GM06990 (cell line): ENCODE measurements around the gene LAS1L.

Source experiments
- DNase-seq: peaks from one replicate; pipeline ENCODE4 v3.0.0-alpha.2; 2011; ENCODE audit not compliant: insufficient read length; ENCODE audit errors: extremely low read depth
- H3K27me3 ChIP-seq: replicated peaks from 2 replicates; pipeline ENCODE4 v1.6.0; 2011; ENCODE audit warnings: low read length; ENCODE audit not compliant: control insufficient read depth, insufficient read depth
- H3K36me3 ChIP-seq: 2 replicates; pipeline ENCODE4 v1.5.1; 2011; ENCODE audit warnings: low read length; ENCODE audit not compliant: control insufficient read depth, insufficient read depth
- H3K4me3 ChIP-seq: replicated peaks from 2 replicates; pipeline ENCODE4 v1.5.1; 2011; ENCODE audit warnings: low read depth, mild to moderate bottlenecking, control low read depth, low read length
- CTCF ChIP-seq: IDR thresholded peaks from 2 replicates; pipeline ENCODE4 v1.5.1; 2011; ENCODE audit warnings: low read length, control low read depth, mild to moderate bottlenecking, inconsistent platforms; ENCODE audit not compliant: insufficient read depth, poor library complexity, severe bottlenecking

LAS1L gene

DNA sequence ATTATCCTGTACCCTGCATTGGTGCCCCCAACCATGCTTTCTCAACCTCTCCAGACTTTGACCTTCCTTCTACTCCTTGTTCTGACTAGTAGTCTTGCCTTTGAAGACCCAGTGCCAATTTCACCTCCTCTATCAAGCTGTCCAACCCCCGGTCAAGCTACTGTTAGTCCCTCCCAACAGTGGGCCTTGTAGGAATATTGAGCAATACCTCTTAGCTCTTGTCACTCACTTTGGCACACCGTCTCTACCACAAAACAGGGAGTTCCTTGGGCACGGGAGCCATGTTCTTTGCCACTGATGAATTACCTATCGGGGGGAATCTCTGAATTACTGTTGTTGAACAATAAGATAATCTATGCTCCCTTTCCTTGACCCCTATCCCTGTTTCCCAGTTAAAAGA is 25.2 kb downstream of the LAS1L start:
- no peak for DNase-seq
- H3K4me3 ChIP-seq, result no peak overlapping the region
- H3K27me3 ChIP-seq, result no peaks in the 10 kb centered on the region
- no peak for TF ChIP-seq CTCF
- H3K36me3 ChIP-seq, result peaks cover 6% of the 10 kb centered on the region

DNA sequence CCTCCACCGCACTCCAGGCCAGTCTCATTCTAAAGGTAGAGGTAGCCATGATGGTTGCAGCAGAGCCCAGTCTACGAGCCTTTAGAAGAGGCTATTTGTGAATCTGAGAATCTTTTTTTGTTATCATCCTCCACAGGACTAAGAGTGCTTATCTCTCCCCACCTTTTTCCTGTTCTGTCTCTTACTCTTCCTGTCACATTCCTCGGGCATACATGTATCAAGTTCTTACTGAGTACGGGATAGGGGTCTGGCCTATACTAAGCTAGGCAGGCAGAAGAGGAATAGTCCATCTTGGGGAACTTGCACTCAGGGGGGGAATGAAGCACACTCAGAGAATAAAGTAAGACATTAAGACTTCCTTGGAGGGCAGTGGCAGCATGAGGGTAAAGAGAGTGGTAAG is 25.7 kb downstream of the LAS1L start:
- H3K36me3 ChIP-seq, result peaks cover 5% of the 10 kb centered on the region
- no peak overlapping the region for H3K4me3 ChIP-seq
- DNase-seq, result no peak
- H3K27me3 ChIP-seq, result no peaks in the 10 kb centered on the region
- TF ChIP-seq CTCF, result no peak

DNA sequence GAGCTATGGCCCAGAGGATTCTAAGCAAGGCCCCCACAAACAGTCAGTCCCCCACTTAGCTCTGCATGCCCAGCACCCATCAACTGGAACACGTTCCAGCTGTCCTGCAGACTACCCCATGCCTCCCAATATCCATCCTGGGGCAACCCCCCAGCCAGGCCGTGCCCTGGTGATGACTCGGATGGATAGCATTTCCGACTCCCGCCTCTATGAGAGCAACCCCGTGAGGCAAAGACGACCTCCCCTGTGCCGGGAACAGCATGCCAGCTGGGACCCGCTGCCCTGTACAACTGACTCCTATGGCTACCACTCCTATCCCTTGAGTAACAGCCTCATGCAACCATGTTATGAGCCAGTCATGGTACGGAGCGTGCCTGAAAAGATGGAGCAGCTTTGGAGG is 32.0 kb downstream of the LAS1L start:
- Histone ChIP-seq H3K27me3 (no peaks in the 10 kb centered on the region), H3K36me3 (no peaks in the 10 kb centered on the region), H3K4me3 (no peak overlapping the region)
- no peak for DNase-seq
- no peak for TF ChIP-seq CTCF

GRCh38 chrX:65493431-65493830 is 41.2 kb downstream of the LAS1L start:
- TF ChIP-seq CTCF, result no peak
- H3K27me3 ChIP-seq, result no peaks in the 10 kb centered on the region
- no peak for DNase-seq
- H3K4me3 ChIP-seq, result no peak overlapping the region
- no peaks in the 10 kb centered on the region for H3K36me3 ChIP-seq

DNA sequence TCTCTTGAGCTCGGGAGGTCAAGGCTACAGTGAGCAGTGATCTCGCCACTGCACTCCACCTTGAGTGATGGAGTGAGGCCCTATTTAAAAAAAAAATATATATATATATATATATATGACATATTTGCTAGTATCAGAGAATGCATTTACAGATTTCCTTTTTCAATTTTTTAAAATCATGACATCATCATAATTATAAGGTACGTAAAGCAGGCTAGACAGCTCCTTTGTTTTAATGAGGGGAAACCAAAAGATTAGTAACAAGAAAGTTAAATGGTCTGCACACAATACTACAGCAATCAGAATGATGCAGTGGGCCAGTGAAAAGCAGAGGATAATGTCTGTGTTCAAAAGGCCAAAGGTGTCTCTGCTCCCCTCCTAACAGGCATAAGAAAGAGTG is 43.0 kb downstream of the LAS1L start:
- H3K4me3 ChIP-seq, result no peak overlapping the region
- TF ChIP-seq CTCF, result no peak
- no peak for DNase-seq
- no peaks in the 10 kb centered on the region for H3K27me3 ChIP-seq
- H3K36me3 ChIP-seq, result no peaks in the 10 kb centered on the region

- Histone ChIP-seq H3K27me3 (no peaks in the 10 kb centered on the region), H3K36me3 (no peaks in the 10 kb centered on the region), H3K4me3 (no peak overlapping the region)
- TF ChIP-seq CTCF, result no peak
- no peak for DNase-seq
Observed at GRCh38 chrX:65488495-65488894, 46.1 kb downstream of the LAS1L start.
